H1 (cell line): ENCODE data around the gene SGMS1. TPM values are rescaled to one million over a fixed set of nuclear protein-coding genes. Genes with fewer than 3 reads are reported as not detected.
A peak's percentile ranks its signal among the peaks of the same experiment; 100 is the strongest.

Source experiments
- CTCF ChIA-PET: fragments of 300-600 bp; sonication (Branson Sonifier 250); formaldehyde crosslinking; loops from one replicate; lab custom pipeline; 2021; ENCODE audit not compliant: partially characterized antibody; lab: Charles Lee
- POLR2A ChIA-PET: fragments of 300-600 bp; sonication (Branson Sonifier 250); formaldehyde crosslinking; loops from one replicate; lab custom pipeline; 2021; ENCODE audit warnings: inconsistent platforms; ENCODE audit not compliant: partially characterized antibody; lab: Charles Lee
- DNase-seq, 2 experiments: peaks; one replicate each; pipeline versions ENCODE4 v3.0.0 to v3.0.0-alpha.2; 2010 to 2022; ENCODE audit warnings: low spot score in 2 of 2, low read depth in 1 of 2, mixed read lengths in 1 of 2
- FAIRE-seq: peaks from 2 replicates; lab custom pipeline; 2011; peaks lifted over from hg19 to GRCh38; lab: Jason Lieb, UNC
- H2AFZ ChIP-seq: 2 replicates; pipeline ENCODE4 v1.8.1; 2012; ENCODE audit warnings: low read length, inconsistent platforms
- H2AK5ac ChIP-seq: 2 replicates; pipeline ENCODE4 v1.6.1; 2013; ENCODE audit warnings: low read depth, low read length
- H2BK120ac ChIP-seq: replicated peaks from 2 replicates; pipeline ENCODE3; 2013; ENCODE audit warnings: low read depth, low read length, inconsistent platforms
- H2BK12ac ChIP-seq: 2 replicates; pipeline ENCODE4 v1.6.1; 2013; ENCODE audit warnings: low read depth, low read length
- H2BK15ac ChIP-seq: 2 replicates; pipeline ENCODE4 v1.6.1; 2013; ENCODE audit warnings: low read length
- H2BK20ac ChIP-seq: 2 replicates; pipeline ENCODE4 v1.6.1; 2013; ENCODE audit warnings: low read length
- H2BK5ac ChIP-seq: 2 replicates; pipeline ENCODE4 v1.6.1; 2013; ENCODE audit warnings: low read depth, low read length
- H3K14ac ChIP-seq: 2 replicates; pipeline ENCODE4 v1.6.1; 2013; ENCODE audit warnings: inconsistent platforms; ENCODE audit not compliant: insufficient read length
- H3K18ac ChIP-seq: 2 replicates; pipeline ENCODE4 v1.6.1; 2013; ENCODE audit warnings: low read length; ENCODE audit errors: extremely low read depth
- H3K23ac ChIP-seq: 2 replicates; pipeline ENCODE4 v1.6.1; 2013; ENCODE audit warnings: inconsistent platforms; ENCODE audit not compliant: insufficient read length
- H3K23me2 ChIP-seq: 2 replicates; pipeline ENCODE4 v1.6.1; 2013; ENCODE audit warnings: low read depth, low read length
- H3K27ac ChIP-seq: 2 replicates; pipeline ENCODE4 v1.6.1; 2011; ENCODE audit warnings: low read depth, low read length, inconsistent platforms
- H3K27me3 ChIP-seq, 4 experiments: replicated peaks in 1 of 4; 1 replicate in 1 of 4; 2 replicates in 3 of 4; pipeline versions ENCODE4 v1.6.1 to v1.8.1; 2011 to 2013; ENCODE audit warnings: low read length in 3 of 4, mild to moderate bottlenecking in 3 of 4, inconsistent platforms in 2 of 4, mixed read lengths in 2 of 4, moderate library complexity in 1 of 4; ENCODE audit not compliant: control insufficient read depth in 3 of 4, insufficient read depth in 3 of 4; ENCODE audit errors: extremely low read depth in 1 of 4
- H3K36me3 ChIP-seq, 4 experiments: 2 replicates each; pipeline versions ENCODE4 v1.6.1 to v1.8.1; 2011 to 2013; ENCODE audit warnings: mild to moderate bottlenecking in 4 of 4, low read length in 3 of 4, moderate library complexity in 2 of 4, control low read depth in 1 of 4, inconsistent platforms in 1 of 4; ENCODE audit not compliant: insufficient read depth in 4 of 4, control insufficient read depth in 2 of 4
- H3K4ac ChIP-seq: replicated peaks from 2 replicates; pipeline ENCODE3; 2013; ENCODE audit warnings: low read length, low read depth, mixed read lengths, inconsistent platforms; ENCODE audit not compliant: insufficient read length
- H3K4me1 ChIP-seq, 4 experiments: replicated peaks in 1 of 4; 1 replicate in 1 of 4; 2 replicates in 3 of 4; pipeline versions ENCODE4 v1.6.1 to v1.8.1; 2011 to 2013; ENCODE audit warnings: low read length in 3 of 4, inconsistent platforms in 2 of 4, mixed read lengths in 1 of 4; ENCODE audit not compliant: insufficient read depth in 4 of 4, control insufficient read depth in 3 of 4
- H3K4me2 ChIP-seq, 2 experiments: 2 replicates each; pipeline versions ENCODE4 v1.6.1 to v1.8.1; 2011 to 2013; ENCODE audit warnings: low read depth in 2 of 2, low read length in 2 of 2, control low read depth in 1 of 2, inconsistent platforms in 1 of 2, mild to moderate bottlenecking in 1 of 2; ENCODE audit not compliant: insufficient read depth in 1 of 2
- H3K4me3 ChIP-seq, 4 experiments: fragments of 200-600, 300-600 bp in 1 of 4; sonication (generic), shearing (Covaris generic), sonication (Bioruptor Twin) in 1 of 4; 2 replicates each; pipeline versions ENCODE4 v1.5.1 to v1.8.1; 2011 to 2016; ENCODE audit warnings: low read length in 4 of 4, low read depth in 3 of 4, control low read depth in 2 of 4, inconsistent platforms in 2 of 4, mild to moderate bottlenecking in 2 of 4, mixed read lengths in 1 of 4, moderate library complexity in 1 of 4; ENCODE audit not compliant: insufficient read depth in 2 of 4; ENCODE audit errors: extremely low read depth in 1 of 4
- H3K56ac ChIP-seq: replicated peaks from 2 replicates; pipeline ENCODE3; 2013; ENCODE audit warnings: low read depth, mild to moderate bottlenecking, mixed read lengths, low read length, inconsistent platforms; ENCODE audit not compliant: insufficient read length
- H3K79me1 ChIP-seq: 2 replicates; pipeline ENCODE4 v1.6.1; 2013; ENCODE audit warnings: low read depth, low read length, control low read depth
- H3K79me2 ChIP-seq, 2 experiments: 2 replicates each; pipeline versions ENCODE4 v1.6.1 to v1.8.1; 2012 to 2013; ENCODE audit warnings: low read length in 2 of 2, mild to moderate bottlenecking in 2 of 2, inconsistent platforms in 1 of 2; ENCODE audit not compliant: insufficient read depth in 2 of 2, control insufficient read depth in 1 of 2
- H3K9ac ChIP-seq, 4 experiments: replicated peaks in 1 of 4; 1 replicate in 1 of 4; 2 replicates in 3 of 4; pipeline versions ENCODE4 v1.6.1 to v1.8.1; 2011 to 2013; ENCODE audit warnings: low read depth in 3 of 4, low read length in 3 of 4, control low read depth in 2 of 4, mild to moderate bottlenecking in 2 of 4, moderate library complexity in 2 of 4, inconsistent platforms in 1 of 4; ENCODE audit errors: extremely low read depth in 1 of 4
- H3K9me3 ChIP-seq, 2 experiments: 2 replicates each; pipeline versions ENCODE4 v1.6.1 to v1.8.1; 2012 to 2013; ENCODE audit warnings: mild to moderate bottlenecking in 2 of 2, moderate library complexity in 2 of 2, control low read depth in 1 of 2, inconsistent platforms in 1 of 2, low read depth in 1 of 2, low read length in 1 of 2, mixed read lengths in 1 of 2; ENCODE audit not compliant: insufficient read depth in 2 of 2
- H4K20me1 ChIP-seq, 2 experiments: replicated peaks in 1 of 2; 2 replicates each; pipeline versions ENCODE3 to v1.8.1; 2011 to 2013; ENCODE audit warnings: inconsistent platforms in 2 of 2, low read length in 2 of 2, mild to moderate bottlenecking in 1 of 2; ENCODE audit not compliant: insufficient read depth in 2 of 2, control insufficient read depth in 1 of 2
- H4K5ac ChIP-seq: 2 replicates; pipeline ENCODE4 v1.6.1; 2013; ENCODE audit warnings: low read length, low read depth, mixed read lengths, inconsistent platforms; ENCODE audit not compliant: insufficient read length
- H4K8ac ChIP-seq: 2 replicates; pipeline ENCODE4 v1.8.0; 2013; ENCODE audit warnings: mild to moderate bottlenecking, moderate library complexity, low read length, inconsistent platforms; ENCODE audit not compliant: insufficient read depth; ENCODE audit errors: extremely low read depth
- H4K91ac ChIP-seq: replicated peaks from 2 replicates; pipeline ENCODE3; 2013; ENCODE audit warnings: low read length, mixed read lengths, inconsistent platforms; ENCODE audit not compliant: insufficient read length
- GTF2F1 ChIP-seq: IDR thresholded peaks from 2 replicates; pipeline ENCODE4 v1.6.1; 2012; ENCODE audit warnings: low read depth, low read length, improper control_type of control experiment, borderline replicate concordance
- RAD21 ChIP-seq, 2 experiments: IDR thresholded peaks in 1 of 2; conservative IDR thresholded peaks in 1 of 2; 2 replicates each; pipeline ENCODE4 v1.6.1; 2011; ENCODE audit warnings: low read depth in 2 of 2, low read length in 2 of 2, improper control_type of control experiment in 1 of 2, inconsistent platforms in 1 of 2, mild to moderate bottlenecking in 1 of 2, moderate library complexity in 1 of 2
- RBBP5 ChIP-seq: IDR thresholded peaks from 2 replicates; pipeline ENCODE4 v1.7.1; 2012; ENCODE audit warnings: low read depth, mild to moderate bottlenecking, inconsistent platforms, low read length, moderate library complexity, borderline replicate concordance
- WGBS, 2 experiments: shearing (Covaris generic) in 1 of 2; methylation state at CpG; one replicate each; pipeline versions ENCODE4 v1.1.6 to v1.1.7; 2013 to 2015; ENCODE audit warnings: low lambda C conversion rate in 2 of 2, mixed read lengths in 2 of 2, inconsistent platforms in 1 of 2, low coverage in 1 of 2, missing lambda C conversion rate in 1 of 2; ENCODE audit not compliant: insufficient replicate concordance in 2 of 2, insufficient coverage in 1 of 2, insufficient read length in 1 of 2; ENCODE audit errors: extremely low coverage in 1 of 2, missing lambda C conversion rate in 1 of 2; 5-methylcytosine and 5-hydroxymethylcytosine counted together
- polyA plus RNA-seq, 7 experiments: library from polyadenylated mRNA; depleted of rRNA in 3 of 7; stranded (reverse) in 5 of 7; unstranded in 2 of 7; fragments of >200 nt in 5 of 7; fragments of 200-250 nt in 2 of 7; gene quantifications; 1 replicate in 5 of 7; 2 replicates in 1 of 7; 4 replicates in 1 of 7; pipeline versions ENCODE4 v1.2.1 to v1.2.3, GENCODE V29; 2011 to 2013; ENCODE audit warnings: missing spikeins in 2 of 7, mixed read lengths in 2 of 7
- total RNA-seq: library from RNA; stranded (reverse); fragmentation: NEBNext Ultra II Directional; extraction: Animal tissue kit (Norgen Biotek cat#: 25700); gene quantifications from 2 replicates; pipeline ENCODE4 v1.2.1, GENCODE V29; 2021

The SGMS1 gene
- total and polyA plus RNA-seq, 2 of the 8 experiments (the other 6 are each of a cell fraction or from before 2014, with no cell fraction given): 6.0 to 15.6 TPM

- peaks cover 2% of the 10 kb centered on the region; the same call in 1 of the 2 replicates for H3K79me1 ChIP-seq
- FAIRE-seq (no peak), DNase-seq (no peak)
- peaks cover 17% of the 10 kb centered on the region for H3K23me2 ChIP-seq
- no peak overlapping the region for H3K27ac ChIP-seq
- WGBS, 2 experiments: 2% methylated on average over 49 of the region's 88 CpGs; no CpG with 5 or more reads in 1 of the 2 experiments
- no peak overlapping the region for H3K4ac ChIP-seq
- H3K79me2 ChIP-seq: peaks cover 0 to 40% of the 10 kb centered on the region in 2 experiments; a peak in 2 of 4 replicates
- H2BK20ac ChIP-seq: no peak overlapping the region
- CTCF ChIA-PET: interaction anchor here (1.1 to 3.2 kb wide), 6 partner anchors 10 to 70 kb away, joined by 4 to 19 read pairs (median 14); no protein-coding TSS in a partner anchor
- peaks cover 11 to 27% (median 18%) of the 10 kb centered on the region in 4 experiments for H3K4me1 ChIP-seq
- H4K5ac ChIP-seq: no peak overlapping the region
- no peak overlapping the region for H2BK12ac ChIP-seq
- peak overlapping the region; percentile 19 for H4K91ac ChIP-seq
- no peaks in the 10 kb centered on the region; a peak in 1 of 7 replicates for H3K27me3 ChIP-seq
- H3K56ac ChIP-seq: no peak overlapping the region
- no peak overlapping the region for H3K23ac ChIP-seq
- TF ChIP-seq GTF2F1 (no peak), RBBP5 (0 out of 2 replicates have a peak, but pooled peaks have one; percentile 58), RAD21 (IDR thresholded peaks at IDR 0.05 in 1 of 2, conservative IDR thresholded peaks at IDR 0.05 in 1 of 2; ENCODE audit: low read depth in 2 of 2, low read length in 2 of 2) (0 out of 4 replicates have a peak, but pooled peaks of 1 of the 2 experiments have one; percentile 0)
- H3K9me3 ChIP-seq: no peaks in the 10 kb centered on the region
- POLR2A ChIA-PET: interaction anchor here (0.5 to 2.0 kb wide), 7 partner anchors 9 to 64 kb away, joined by 3 to 5 read pairs (median 3); no protein-coding TSS in a partner anchor
- no peak overlapping the region; the same call in 1 of the 2 replicates for H4K8ac ChIP-seq
- H3K4me3 ChIP-seq: peak overlapping the region; percentile 65 to 88 (median 76)
- peak overlapping the region; percentile 88 to 100 for H3K4me2 ChIP-seq
- no peak overlapping the region for H2BK5ac ChIP-seq
- H3K18ac ChIP-seq: no peak overlapping the region; the same call in 1 of the 2 replicates
- H2AFZ ChIP-seq: no peak overlapping the region
- no peak overlapping the region for H2AK5ac ChIP-seq
- no peaks in the 10 kb centered on the region for H3K36me3 ChIP-seq
- H2BK120ac ChIP-seq: no peak overlapping the region
- no peak overlapping the region for H3K14ac ChIP-seq
- peak overlapping the region; percentile 12 to 56 (median 40); a peak in 6 of 7 replicates for H3K9ac ChIP-seq
- no peak overlapping the region for H2BK15ac ChIP-seq
- peaks cover 2 to 10% of the 10 kb centered on the region in 2 experiments for H4K20me1 ChIP-seq
These were observed 772 bp downstream of the SGMS1 start for GRCh38 chr10:50622706-50623662.
